C4-2B (cell line): ENCODE measurements around the gene UQCR10.

Source experiments
- ZFX ChIP-seq: fragments of 450-650 bp; IDR thresholded peaks from 2 replicates; pipeline ENCODE4 v1.6.1; 2017
- TF ChIP-seq, protein P1 (sequence below): fragments of 450-650 bp; conservative IDR thresholded peaks from 2 replicates; pipeline ENCODE4 v1.5.1; 2017; ENCODE audit warnings: mild to moderate bottlenecking

DNA sequence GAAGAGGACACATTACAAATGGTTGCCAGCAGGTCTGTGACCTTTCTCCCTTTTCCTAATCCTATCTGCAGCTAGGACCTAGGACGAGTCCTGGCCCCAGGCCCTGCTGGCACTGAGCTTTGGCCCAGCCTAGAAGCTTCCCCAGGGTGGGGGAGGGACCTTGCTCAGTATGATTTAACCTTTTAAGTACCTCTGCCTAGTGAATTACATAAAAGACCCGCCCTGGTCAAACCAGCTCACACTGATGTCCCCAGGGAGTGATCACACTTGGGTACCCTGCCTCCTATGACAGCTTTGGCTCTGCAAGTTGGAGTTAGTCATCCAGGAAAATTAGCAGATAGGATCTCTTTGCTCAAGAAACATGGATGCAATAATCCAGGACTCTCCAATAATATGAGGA lies 49.0 kb downstream of the UQCR10 start:
- TF ChIP-seq, protein P1, sequence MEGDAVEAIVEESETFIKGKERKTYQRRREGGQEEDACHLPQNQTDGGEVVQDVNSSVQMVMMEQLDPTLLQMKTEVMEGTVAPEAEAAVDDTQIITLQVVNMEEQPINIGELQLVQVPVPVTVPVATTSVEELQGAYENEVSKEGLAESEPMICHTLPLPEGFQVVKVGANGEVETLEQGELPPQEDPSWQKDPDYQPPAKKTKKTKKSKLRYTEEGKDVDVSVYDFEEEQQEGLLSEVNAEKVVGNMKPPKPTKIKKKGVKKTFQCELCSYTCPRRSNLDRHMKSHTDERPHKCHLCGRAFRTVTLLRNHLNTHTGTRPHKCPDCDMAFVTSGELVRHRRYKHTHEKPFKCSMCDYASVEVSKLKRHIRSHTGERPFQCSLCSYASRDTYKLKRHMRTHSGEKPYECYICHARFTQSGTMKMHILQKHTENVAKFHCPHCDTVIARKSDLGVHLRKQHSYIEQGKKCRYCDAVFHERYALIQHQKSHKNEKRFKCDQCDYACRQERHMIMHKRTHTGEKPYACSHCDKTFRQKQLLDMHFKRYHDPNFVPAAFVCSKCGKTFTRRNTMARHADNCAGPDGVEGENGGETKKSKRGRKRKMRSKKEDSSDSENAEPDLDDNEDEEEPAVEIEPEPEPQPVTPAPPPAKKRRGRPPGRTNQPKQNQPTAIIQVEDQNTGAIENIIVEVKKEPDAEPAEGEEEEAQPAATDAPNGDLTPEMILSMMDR: no peak
- no peak for TF ChIP-seq ZFX
